Neuron (in vitro differentiated cells): ENCODE data around the gene MCTP2.

ENCODE experiments used
- H2AFZ ChIP-seq: one replicate; pipeline ENCODE4 v1.6.1; 2013; ENCODE audit warnings: low read depth, mild to moderate bottlenecking, inconsistent platforms, low read length, moderate library complexity
- H3K27me3 ChIP-seq: one replicate; pipeline ENCODE4 v1.6.1; 2013; ENCODE audit warnings: low read length; ENCODE audit not compliant: insufficient read depth
- H3K36me3 ChIP-seq: one replicate; pipeline ENCODE4 v1.6.1; 2013; ENCODE audit warnings: low read length; ENCODE audit not compliant: insufficient read depth
- H3K4me1 ChIP-seq: one replicate; pipeline ENCODE4 v1.6.1; 2013; ENCODE audit warnings: low read length; ENCODE audit not compliant: insufficient read depth
- H3K4me3 ChIP-seq: 2 replicates; pipeline ENCODE4 v1.5.1; 2013; ENCODE audit warnings: mild to moderate bottlenecking, low read length, moderate library complexity
- H3K9me3 ChIP-seq: one replicate; pipeline ENCODE4 v1.6.1; 2013; ENCODE audit warnings: low read length

MCTP2 gene, protein sequence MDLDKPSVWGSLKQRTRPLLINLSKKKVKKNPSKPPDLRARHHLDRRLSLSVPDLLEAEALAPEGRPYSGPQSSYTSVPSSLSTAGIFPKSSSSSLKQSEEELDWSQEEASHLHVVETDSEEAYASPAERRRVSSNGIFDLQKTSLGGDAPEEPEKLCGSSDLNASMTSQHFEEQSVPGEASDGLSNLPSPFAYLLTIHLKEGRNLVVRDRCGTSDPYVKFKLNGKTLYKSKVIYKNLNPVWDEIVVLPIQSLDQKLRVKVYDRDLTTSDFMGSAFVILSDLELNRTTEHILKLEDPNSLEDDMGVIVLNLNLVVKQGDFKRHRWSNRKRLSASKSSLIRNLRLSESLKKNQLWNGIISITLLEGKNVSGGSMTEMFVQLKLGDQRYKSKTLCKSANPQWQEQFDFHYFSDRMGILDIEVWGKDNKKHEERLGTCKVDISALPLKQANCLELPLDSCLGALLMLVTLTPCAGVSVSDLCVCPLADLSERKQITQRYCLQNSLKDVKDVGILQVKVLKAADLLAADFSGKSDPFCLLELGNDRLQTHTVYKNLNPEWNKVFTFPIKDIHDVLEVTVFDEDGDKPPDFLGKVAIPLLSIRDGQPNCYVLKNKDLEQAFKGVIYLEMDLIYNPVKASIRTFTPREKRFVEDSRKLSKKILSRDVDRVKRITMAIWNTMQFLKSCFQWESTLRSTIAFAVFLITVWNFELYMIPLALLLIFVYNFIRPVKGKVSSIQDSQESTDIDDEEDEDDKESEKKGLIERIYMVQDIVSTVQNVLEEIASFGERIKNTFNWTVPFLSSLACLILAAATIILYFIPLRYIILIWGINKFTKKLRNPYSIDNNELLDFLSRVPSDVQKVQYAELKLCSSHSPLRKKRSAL

DNA sequence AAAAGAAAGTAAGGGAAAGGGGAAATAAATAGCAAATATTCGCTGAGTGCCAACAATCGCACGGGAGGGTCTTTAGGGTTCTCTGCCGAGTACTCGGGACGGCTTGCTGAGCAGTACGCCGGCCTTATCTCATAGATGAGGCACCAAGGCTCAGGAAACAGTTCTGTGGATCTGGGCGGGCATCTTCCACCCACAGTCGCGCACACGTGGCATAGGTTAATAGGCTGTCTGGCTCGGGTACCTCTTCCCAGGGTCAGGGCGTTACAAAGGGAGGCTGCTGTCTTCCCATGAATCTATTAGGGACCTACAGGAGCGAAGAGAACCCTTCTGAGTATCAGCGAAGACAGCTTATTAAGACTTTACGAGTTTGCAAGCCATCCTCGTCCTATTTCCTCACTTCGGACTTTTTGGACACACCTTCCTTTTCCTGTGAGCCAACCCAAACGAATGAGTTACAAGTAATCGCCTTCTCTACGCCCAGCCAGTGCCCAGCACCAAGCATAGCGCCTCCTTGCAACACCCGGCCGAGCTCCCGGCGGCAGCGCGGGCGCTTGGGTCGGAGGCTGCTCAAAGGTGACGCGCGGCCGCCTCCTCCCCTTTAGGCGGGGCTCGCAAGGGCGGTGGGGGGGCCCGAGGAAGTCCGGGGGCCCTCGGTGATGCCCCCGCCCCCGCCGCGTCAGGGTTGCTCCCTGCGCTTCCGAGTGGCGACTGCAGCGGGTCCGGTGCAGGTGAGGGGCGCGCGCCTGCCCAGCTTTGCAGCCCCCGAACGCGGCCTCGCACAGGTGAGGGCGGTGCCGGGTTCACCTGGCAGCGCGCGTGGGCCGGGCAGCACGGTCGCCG, at the start of gene MCTP2:
TSS of gene MCTP2 (plus strand) at position 679 of the 840 bp plus-strand sequence. CDS start 66,705 bp downstream, outside the sequence.
- peaks cover 4% of the 10 kb centered on the region for H3K9me3 ChIP-seq
- H3K4me3 ChIP-seq = peak within 1 kb of the TSS; percentile 14
- peak within 1 kb of the TSS; percentile 86 for H2AFZ ChIP-seq
- H3K4me1 ChIP-seq = peaks cover 10% of the 10 kb centered on the region
- H3K36me3 ChIP-seq = no peaks in the 10 kb centered on the region
- peaks cover 64% of the 10 kb centered on the region for H3K27me3 ChIP-seq

DNA sequence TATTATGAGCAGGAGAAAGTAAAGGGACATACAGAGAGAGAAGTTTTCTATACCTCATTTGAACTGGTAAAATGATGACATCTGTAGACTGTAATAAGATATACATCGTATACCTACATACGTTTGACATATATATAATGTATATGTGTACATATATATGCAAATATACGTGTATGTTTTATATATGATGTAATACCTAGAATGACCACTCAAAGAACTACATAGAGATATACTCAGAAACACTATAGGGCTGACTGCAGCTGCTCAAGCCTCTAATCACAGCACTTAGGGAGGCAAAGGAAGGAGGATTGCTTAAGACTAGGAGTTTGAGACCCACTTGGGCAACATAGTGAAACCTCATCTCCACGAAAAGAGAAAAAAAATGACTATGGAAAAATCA, 48.5 kb upstream of the MCTP2 start:
- Histone ChIP-seq H3K4me1 (no peaks in the 10 kb centered on the region), H3K9me3 (no peaks in the 10 kb centered on the region), H3K27me3 (no peaks in the 10 kb centered on the region), H2AFZ (no peak overlapping the region), H3K36me3 (no peaks in the 10 kb centered on the region), H3K4me3 (no peak overlapping the region)

DNA sequence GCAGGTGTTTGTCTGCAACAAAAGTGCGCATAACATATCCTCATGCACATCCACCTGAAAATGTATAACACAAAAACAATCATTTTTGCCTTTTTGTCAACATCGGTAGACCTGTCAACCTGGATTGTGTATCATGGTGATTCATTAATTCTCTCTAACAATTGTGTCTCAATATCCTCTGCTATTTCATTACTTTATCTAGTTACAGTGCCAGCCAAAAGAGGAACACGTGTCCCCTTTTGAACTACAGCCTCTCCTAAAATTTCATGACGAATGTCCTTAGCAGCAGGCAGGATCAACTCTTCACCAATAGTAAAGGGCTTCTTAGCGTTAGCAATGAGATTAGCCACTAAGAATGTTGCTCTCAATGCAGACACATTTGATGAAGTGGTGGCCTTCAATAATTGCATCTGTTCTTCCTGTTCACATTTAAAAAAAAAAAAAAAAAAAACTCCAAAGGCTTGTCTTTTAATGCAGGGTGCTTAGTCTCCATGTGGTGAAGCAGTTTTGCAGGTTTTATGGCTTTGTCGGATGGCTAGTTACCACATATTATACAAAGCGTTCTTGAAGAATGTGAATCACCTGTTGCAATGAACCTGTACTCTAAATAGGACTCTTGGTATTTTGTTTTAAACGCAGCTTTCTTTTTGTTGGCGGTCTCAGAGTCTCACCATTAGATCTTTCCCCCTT, 45.7 kb upstream of the MCTP2 start:
- Histone ChIP-seq H3K27me3 (no peaks in the 10 kb centered on the region), H2AFZ (no peak overlapping the region), H3K36me3 (no peaks in the 10 kb centered on the region), H3K9me3 (no peaks in the 10 kb centered on the region), H3K4me1 (no peaks in the 10 kb centered on the region), H3K4me3 (no peak overlapping the region)

DNA sequence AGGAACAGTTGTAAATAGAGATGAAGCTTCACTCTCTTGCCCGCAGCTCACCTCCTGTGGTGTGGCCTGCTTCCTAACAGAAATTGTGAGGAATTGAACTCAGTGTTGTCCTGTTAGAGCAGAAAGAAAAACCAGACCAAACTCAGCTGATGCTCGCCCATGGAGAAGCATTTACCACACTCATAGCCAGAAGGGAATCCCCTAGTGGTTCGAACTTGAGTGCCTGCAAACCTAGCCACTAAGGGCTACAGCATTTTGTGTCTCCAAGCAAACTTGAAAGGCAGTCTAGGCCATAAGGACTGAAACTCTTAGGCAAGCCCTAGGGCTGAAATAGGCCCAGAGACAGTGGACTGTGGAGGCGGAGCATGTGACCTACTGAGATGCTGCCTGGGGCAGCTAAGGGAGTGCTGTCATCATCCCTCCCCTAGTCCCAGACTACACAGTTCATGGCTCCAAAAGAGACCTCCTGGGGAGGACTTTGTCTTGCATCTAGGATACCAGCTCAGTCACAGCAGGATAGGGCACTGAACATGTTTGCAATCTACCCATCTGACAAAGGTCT, 44.5 kb upstream of the MCTP2 start:
- H3K27me3 ChIP-seq = no peaks in the 10 kb centered on the region
- H3K4me1 ChIP-seq = no peaks in the 10 kb centered on the region
- no peak overlapping the region for H2AFZ ChIP-seq
- no peak overlapping the region for H3K4me3 ChIP-seq
- H3K9me3 ChIP-seq = no peaks in the 10 kb centered on the region
- no peaks in the 10 kb centered on the region for H3K36me3 ChIP-seq

DNA sequence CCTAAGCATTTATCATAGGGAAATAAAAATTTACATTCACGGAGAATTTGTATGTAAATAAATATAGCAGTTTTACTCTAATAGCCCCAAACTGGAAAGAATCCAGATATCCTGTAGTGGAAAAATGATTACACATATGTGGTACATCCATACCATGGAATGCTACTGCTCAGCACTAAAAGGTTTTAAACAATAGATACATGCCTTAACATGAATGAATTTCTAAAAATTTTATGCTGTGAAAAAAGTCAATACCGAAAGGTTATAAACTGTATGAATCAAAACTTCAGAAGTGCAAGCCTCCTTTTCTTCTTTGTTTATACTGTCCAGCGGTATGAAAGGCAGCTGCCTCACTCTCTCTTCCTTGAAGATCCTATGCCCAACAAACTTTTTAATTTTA, 37.5 kb upstream of the MCTP2 start:
- Histone ChIP-seq H3K4me1 (no peaks in the 10 kb centered on the region), H3K4me3 (no peak overlapping the region), H3K27me3 (peaks cover 3% of the 10 kb centered on the region), H3K36me3 (no peaks in the 10 kb centered on the region), H2AFZ (no peak overlapping the region), H3K9me3 (no peaks in the 10 kb centered on the region)

DNA sequence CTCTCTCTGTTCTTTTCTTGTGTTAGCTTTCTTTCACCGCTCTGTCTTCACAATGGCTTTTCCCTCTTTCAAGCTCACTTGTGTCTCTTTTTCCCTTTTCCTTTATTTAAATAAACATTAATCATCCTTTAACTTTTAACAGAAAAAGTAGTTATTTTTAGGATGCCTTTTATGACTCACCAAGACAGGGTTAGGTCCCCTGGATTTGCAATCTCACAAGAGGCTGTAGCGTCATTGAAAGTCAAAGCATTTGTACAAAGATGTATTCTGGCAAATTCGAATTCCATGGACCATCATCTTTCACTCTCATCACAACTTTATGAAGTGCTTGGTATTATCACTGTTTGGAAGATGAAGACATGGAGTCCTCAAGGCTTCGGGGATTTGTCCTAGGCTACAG, 34.8 kb upstream of the MCTP2 start:
- Histone ChIP-seq H3K27me3 (peaks cover 3% of the 10 kb centered on the region), H3K36me3 (no peaks in the 10 kb centered on the region), H3K9me3 (no peaks in the 10 kb centered on the region), H3K4me3 (no peak overlapping the region), H3K4me1 (no peaks in the 10 kb centered on the region), H2AFZ (no peak overlapping the region)

DNA sequence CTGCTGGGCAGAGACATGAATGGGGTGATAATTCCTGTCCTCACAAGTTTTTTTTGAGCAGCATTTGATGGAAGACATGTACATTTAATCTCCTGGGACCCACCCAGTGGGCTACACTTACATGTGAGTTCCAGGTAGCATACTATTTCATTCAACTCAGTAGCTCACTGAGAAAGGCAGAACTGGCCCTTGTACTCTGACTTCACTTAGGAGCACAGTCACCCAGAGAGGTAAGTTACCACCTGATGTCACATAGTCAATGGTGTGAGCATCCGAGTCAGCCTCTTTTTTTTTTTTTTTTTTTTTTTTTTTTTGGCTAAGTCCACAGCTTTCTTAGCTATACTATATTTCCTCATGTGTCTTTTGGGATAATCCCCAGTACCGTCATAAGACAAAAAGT, 32.7 kb upstream of the MCTP2 start:
- no peak overlapping the region for H3K4me3 ChIP-seq
- H2AFZ ChIP-seq = no peak overlapping the region
- no peaks in the 10 kb centered on the region for H3K9me3 ChIP-seq
- no peaks in the 10 kb centered on the region for H3K4me1 ChIP-seq
- no peaks in the 10 kb centered on the region for H3K36me3 ChIP-seq
- peaks cover 3% of the 10 kb centered on the region for H3K27me3 ChIP-seq

DNA sequence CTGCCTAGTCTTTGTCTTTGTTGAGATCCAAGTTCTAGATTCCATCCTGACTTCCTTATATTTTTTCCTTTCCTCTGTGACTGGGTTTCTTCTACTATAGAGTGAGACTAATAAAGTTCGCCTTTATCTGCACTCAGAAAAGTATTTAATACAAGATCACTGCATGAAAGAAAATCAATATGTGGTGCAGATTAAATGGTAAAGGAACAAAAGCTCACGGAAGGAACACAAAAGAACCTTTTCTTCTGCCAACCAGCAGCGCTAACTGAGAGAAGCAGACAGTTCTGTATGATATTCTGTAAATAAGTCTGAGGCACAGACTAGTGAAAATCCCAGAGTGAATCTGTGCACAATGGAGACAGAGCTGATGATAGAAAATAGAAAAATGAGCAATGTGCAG, 31.6 kb upstream of the MCTP2 start:
- no peaks in the 10 kb centered on the region for H3K4me1 ChIP-seq
- peaks cover 3% of the 10 kb centered on the region for H3K27me3 ChIP-seq
- no peaks in the 10 kb centered on the region for H3K36me3 ChIP-seq
- H3K4me3 ChIP-seq = no peak overlapping the region
- no peaks in the 10 kb centered on the region for H3K9me3 ChIP-seq
- no peak overlapping the region for H2AFZ ChIP-seq

DNA sequence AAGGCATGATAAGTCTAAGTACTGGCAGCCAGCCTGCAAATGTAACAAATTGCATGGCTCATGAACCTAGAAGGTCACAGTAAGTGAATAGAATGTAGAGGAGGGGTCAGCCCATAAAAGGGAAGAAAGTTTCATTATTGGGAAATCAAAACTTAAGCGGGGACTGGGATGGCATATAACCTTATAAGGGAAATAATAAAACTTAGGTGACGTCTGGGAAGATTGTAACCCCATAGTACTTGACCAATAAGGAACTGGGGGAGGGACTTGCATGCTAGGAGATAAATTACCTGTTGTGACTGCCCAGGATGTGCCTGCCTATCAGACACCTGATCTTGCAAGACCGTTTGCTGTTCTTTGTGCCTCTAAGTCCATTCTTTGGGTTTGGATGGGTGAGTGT, 28.1 kb upstream of the MCTP2 start:
- no peaks in the 10 kb centered on the region for H3K9me3 ChIP-seq
- no peaks in the 10 kb centered on the region for H3K36me3 ChIP-seq
- no peaks in the 10 kb centered on the region for H3K4me1 ChIP-seq
- H3K4me3 ChIP-seq = no peak overlapping the region
- H2AFZ ChIP-seq = no peak overlapping the region
- no peaks in the 10 kb centered on the region for H3K27me3 ChIP-seq

DNA sequence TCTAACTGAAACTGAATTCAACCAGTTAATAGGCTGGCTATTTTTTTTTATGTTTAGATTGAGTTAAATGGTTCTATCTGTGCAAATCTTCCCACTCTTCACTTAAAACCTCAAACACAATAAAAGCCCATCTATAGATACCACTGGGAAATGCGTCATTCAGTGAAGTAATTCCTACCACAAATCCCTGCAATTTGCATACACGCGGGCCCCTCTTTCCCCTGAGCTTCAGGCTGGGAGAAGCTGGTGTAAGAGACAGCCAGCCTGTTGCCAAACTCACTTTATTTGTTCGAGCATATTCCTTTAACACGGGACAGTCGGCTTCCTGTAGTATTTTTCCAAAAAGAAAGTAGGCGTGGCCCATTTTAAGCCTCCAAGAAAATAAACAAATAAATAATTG, 26.0 kb upstream of the MCTP2 start:
- H3K36me3 ChIP-seq = no peaks in the 10 kb centered on the region
- H2AFZ ChIP-seq = no peak overlapping the region
- H3K4me3 ChIP-seq = no peak overlapping the region
- no peaks in the 10 kb centered on the region for H3K27me3 ChIP-seq
- no peaks in the 10 kb centered on the region for H3K4me1 ChIP-seq
- no peaks in the 10 kb centered on the region for H3K9me3 ChIP-seq

DNA sequence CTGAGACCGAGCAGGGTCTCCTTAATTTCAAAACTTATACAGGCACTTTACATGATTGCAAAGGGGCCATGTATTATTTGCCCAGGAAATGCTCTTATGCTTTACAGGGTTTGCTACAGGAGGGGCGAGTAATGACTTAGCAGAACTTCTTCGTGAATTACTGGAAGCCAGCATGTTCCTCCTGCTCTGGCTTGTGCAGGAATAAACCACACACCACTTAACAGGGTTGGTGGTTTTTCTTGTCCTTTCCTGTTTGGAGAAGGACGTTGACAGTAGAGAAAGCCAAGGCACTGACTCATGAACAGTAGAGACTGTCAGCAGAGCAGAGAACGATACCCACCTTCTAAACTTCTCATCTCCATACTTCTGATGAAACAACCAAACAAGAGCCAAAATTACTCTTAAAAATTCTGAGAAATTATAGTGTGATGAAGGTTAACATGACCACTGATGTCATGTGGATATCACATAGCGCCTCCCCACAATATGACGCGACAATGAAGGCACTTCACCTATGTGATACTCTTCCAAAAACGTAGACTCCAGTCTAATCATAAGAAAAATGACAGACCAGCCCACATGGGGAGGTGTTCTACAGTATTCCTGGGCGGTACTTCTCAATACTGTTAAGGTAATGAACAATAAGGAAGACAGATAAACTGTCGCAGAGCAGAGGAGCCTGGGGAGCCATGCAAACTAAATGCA, 24.7 kb upstream of the MCTP2 start:
- H2AFZ ChIP-seq = no peak overlapping the region
- H3K27me3 ChIP-seq = no peaks in the 10 kb centered on the region
- no peak overlapping the region for H3K4me3 ChIP-seq
- H3K9me3 ChIP-seq = no peaks in the 10 kb centered on the region
- H3K36me3 ChIP-seq = no peaks in the 10 kb centered on the region
- no peaks in the 10 kb centered on the region for H3K4me1 ChIP-seq

DNA sequence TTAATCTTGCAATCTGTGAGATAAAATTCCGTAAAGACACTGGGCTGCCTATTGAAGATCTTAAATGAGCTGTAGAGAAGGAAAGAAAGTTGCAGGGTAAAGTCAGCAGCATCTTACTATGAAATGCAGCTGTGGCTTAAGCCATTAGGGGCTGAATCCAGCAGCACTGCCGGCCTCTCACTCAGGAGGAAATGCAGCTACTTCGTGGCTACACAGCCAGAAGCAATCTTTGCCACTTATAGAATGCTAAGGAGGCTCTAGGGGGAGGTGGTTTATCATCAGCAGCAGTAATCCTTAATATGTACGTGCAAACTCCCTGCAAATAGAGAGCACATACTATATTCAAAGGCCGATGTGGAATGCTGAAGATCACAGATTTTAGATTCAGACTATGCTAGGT, 19.1 kb upstream of the MCTP2 start:
- Histone ChIP-seq H3K4me3 (no peak overlapping the region), H3K36me3 (no peaks in the 10 kb centered on the region), H3K4me1 (no peaks in the 10 kb centered on the region), H2AFZ (no peak overlapping the region), H3K9me3 (no peaks in the 10 kb centered on the region), H3K27me3 (peaks cover 2% of the 10 kb centered on the region)
